K562 (cell line): ENCODE measurements around the gene CDH16.

ENCODE experiments used
- BRCA1 ChIP-seq, 2 experiments: fragments of 450-650 bp in 1 of 2; sonication (generic) in 1 of 2; formaldehyde crosslinking in 1 of 2; IDR thresholded peaks; 2 replicates each; pipeline versions ENCODE4 v1.5.0 to v1.6.1; 2017 to 2020; ENCODE audit warnings: mild to moderate bottlenecking in 1 of 2, missing genetic modification reagents in 1 of 2
- CTCF ChIP-seq, 3 experiments: IDR thresholded peaks in 2 of 3; conservative IDR thresholded peaks in 1 of 3; 2 replicates each; pipeline ENCODE4 v1.5.1; 2011 to 2012; ENCODE audit warnings: low read length in 3 of 3, mild to moderate bottlenecking in 3 of 3, control low read depth in 2 of 3, improper control_type of control experiment in 1 of 3, inconsistent platforms in 1 of 3, low read depth in 1 of 3, mixed read lengths in 1 of 3, moderate library complexity in 1 of 3; ENCODE audit not compliant: insufficient read depth in 2 of 3
- GTF3C2 ChIP-seq: IDR thresholded peaks from 3 replicates; pipeline ENCODE4 v1.6.1; 2011; ENCODE audit warnings: borderline replicate concordance, mild to moderate bottlenecking, moderate library complexity; ENCODE audit not compliant: insufficient read length; ENCODE audit errors: extremely low read depth
- HIVEP1 ChIP-seq: fragments of 250-450 bp; sonication (Bioruptor Pico); IDR thresholded peaks from 2 replicates; pipeline ENCODE4 v1.4.0; 2020; ENCODE audit warnings: mild to moderate bottlenecking
- JUNB ChIP-seq: fragments of 450-650 bp; formaldehyde crosslinking; conservative IDR thresholded peaks from 2 replicates; pipeline ENCODE4 v1.4.0; 2020; ENCODE audit warnings: mild to moderate bottlenecking
- MBD2 ChIP-seq: sonication (generic); IDR thresholded peaks from 2 replicates; pipeline ENCODE4 v1.6.1; 2016; ENCODE audit warnings: low read depth, borderline replicate concordance
- SMARCE1 ChIP-seq: fragments of 450-650 bp; IDR thresholded peaks from 2 replicates; pipeline ENCODE4 v1.7.1; 2016; ENCODE audit warnings: mild to moderate bottlenecking
- SP2 ChIP-seq: IDR thresholded peaks from 2 replicates; pipeline ENCODE4 v1.6.1; 2011; ENCODE audit warnings: mild to moderate bottlenecking, low read depth, low read length, moderate library complexity; ENCODE audit not compliant: poor library complexity, severe bottlenecking; ENCODE audit errors: extremely low read depth
- ZNF76 ChIP-seq: fragments of 250-450 bp; sonication (Bioruptor Pico); IDR thresholded peaks from 2 replicates; pipeline ENCODE4 v1.4.0; 2020; ENCODE audit warnings: mild to moderate bottlenecking, moderate library complexity, borderline replicate concordance
- ZSCAN29 ChIP-seq: fragments of 450-650 bp; IDR thresholded peaks from 2 replicates; pipeline ENCODE4 v1.6.1; 2017
- TF ChIP-seq, protein P1 (sequence below): fragments of 250-450 bp; sonication (Bioruptor Pico); IDR thresholded peaks from 2 replicates; pipeline ENCODE4 v1.8.0; 2022; ENCODE audit warnings: moderate library complexity, mild to moderate bottlenecking, inconsistent platforms
- TF ChIP-seq, protein P2 (sequence below): IDR thresholded peaks from 2 replicates; pipeline ENCODE4 v1.6.1; 2016; ENCODE audit warnings: missing genetic modification characterization, missing compliant biosample characterization

GRCh38 chr16:66950437-66950836, 31.8 kb upstream of the CDH16 start:
- no peak for TF ChIP-seq SP2
- no peak for TF ChIP-seq ZNF76 (CRISPR knock-in tag)
- TF ChIP-seq CTCF (IDR thresholded peaks at IDR 0.05 in 2 of 3, conservative IDR thresholded peaks at IDR 0.05 in 1 of 3; ENCODE audit: insufficient read depth in 2 of 3, low read depth in 1 of 3, low read length in 3 of 3): no peak
- no peak for TF ChIP-seq SMARCE1
- TF ChIP-seq, protein P1, sequence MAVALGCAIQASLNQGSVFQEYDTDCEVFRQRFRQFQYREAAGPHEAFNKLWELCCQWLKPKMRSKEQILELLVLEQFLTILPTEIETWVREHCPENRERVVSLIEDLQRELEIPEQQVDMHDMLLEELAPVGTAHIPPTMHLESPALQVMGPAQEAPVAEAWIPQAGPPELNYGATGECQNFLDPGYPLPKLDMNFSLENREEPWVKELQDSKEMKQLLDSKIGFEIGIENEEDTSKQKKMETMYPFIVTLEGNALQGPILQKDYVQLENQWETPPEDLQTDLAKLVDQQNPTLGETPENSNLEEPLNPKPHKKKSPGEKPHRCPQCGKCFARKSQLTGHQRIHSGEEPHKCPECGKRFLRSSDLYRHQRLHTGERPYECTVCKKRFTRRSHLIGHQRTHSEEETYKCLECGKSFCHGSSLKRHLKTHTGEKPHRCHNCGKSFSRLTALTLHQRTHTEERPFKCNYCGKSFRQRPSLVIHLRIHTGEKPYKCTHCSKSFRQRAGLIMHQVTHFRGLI: no peak
- no peak for TF ChIP-seq GTF3C2
- TF ChIP-seq ZSCAN29: no peak
- TF ChIP-seq, protein P2, sequence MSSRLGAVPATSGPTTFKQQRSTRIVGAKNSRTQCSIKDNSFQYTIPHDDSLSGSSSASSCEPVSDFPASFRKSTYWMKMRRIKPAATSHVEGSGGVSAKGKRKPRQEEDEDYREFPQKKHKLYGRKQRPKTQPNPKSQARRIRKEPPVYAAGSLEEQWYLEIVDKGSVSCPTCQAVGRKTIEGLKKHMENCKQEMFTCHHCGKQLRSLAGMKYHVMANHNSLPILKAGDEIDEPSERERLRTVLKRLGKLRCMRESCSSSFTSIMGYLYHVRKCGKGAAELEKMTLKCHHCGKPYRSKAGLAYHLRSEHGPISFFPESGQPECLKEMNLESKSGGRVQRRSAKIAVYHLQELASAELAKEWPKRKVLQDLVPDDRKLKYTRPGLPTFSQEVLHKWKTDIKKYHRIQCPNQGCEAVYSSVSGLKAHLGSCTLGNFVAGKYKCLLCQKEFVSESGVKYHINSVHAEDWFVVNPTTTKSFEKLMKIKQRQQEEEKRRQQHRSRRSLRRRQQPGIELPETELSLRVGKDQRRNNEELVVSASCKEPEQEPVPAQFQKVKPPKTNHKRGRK (tag): no peak
- TF ChIP-seq MBD2: no peak
- no peak for TF ChIP-seq JUNB (CRISPR knock-in tag)
- TF ChIP-seq HIVEP1 (CRISPR knock-in tag): no peak
- no peak for TF ChIP-seq BRCA1 (IDR thresholded peaks at IDR 0.05)
- no peak for TF ChIP-seq BRCA1 (CRISPR knock-in tag; IDR thresholded peaks at IDR 0.05)
